Panc1 (cell line): ENCODE results near the gene CIPC. TPM values are rescaled to one million over a fixed set of nuclear protein-coding genes. Genes with fewer than 3 reads are reported as not detected.

Source experiments
- ATAC-seq: fragments of 200-7000 bp; cut with Tn5 transposase; 2 replicates; pipeline ENCODE4 v1.9.1; 2020; ENCODE audit warnings: mild to moderate bottlenecking, moderate library complexity
- BruUV-seq: library from RNA; stranded (reverse); fragments of 400-500 nt; replicated peaks from 2 replicates; lab custom pipeline; 2021; lab: Mats Ljungman, UMichigan
- CTCF ChIA-PET: fragments of 300-600 bp; sonication (Branson Sonifier 250); formaldehyde crosslinking; loops from one replicate; lab custom pipeline; 2022; ENCODE audit warnings: antibody characterized with exemption; lab: Charles Lee
- POLR2A ChIA-PET: fragments of 300-600 bp; sonication (Branson Sonifier 250); formaldehyde crosslinking; loops from one replicate; lab custom pipeline; 2022; ENCODE audit warnings: antibody characterized with exemption; lab: Charles Lee
- DNase-seq: peaks from one replicate; pipeline ENCODE4 v3.0.0-alpha.2; 2010; ENCODE audit warnings: low read depth, low spot score
- H3K27ac ChIP-seq: 2 replicates; pipeline ENCODE4 v1.5.1; 2011; ENCODE audit warnings: mild to moderate bottlenecking, low read length, inconsistent platforms
- H3K27me3 ChIP-seq: fragments of 200-500 bp; sonication (Bioruptor generic); 2 replicates; pipeline ENCODE4 v1.6.0; 2014; ENCODE audit warnings: low read length, inconsistent platforms; ENCODE audit not compliant: control insufficient read depth, insufficient read depth
- H3K36me3 ChIP-seq: fragments of 200-500 bp; sonication (Bioruptor generic); 2 replicates; pipeline ENCODE4 v1.5.1; 2014; ENCODE audit warnings: inconsistent platforms, mild to moderate bottlenecking, low read length, moderate library complexity; ENCODE audit not compliant: control insufficient read depth, insufficient read depth
- H3K4me1 ChIP-seq: 2 replicates; pipeline ENCODE4 v1.5.1; 2011; ENCODE audit warnings: inconsistent platforms, mild to moderate bottlenecking, low read length, moderate library complexity; ENCODE audit not compliant: control insufficient read depth, insufficient read depth
- H3K4me3 ChIP-seq, 2 experiments: 2 replicates each; pipeline ENCODE4 v1.5.1; 2011 to 2012; ENCODE audit warnings: low read depth in 2 of 2, low read length in 2 of 2, mild to moderate bottlenecking in 2 of 2, inconsistent platforms in 1 of 2, moderate library complexity in 1 of 2
- H3K9me3 ChIP-seq: fragments of 200-500 bp; sonication (Bioruptor generic); 2 replicates; pipeline ENCODE4 v1.5.1; 2014; ENCODE audit warnings: low read depth, mild to moderate bottlenecking, inconsistent platforms, low read length, moderate library complexity; ENCODE audit not compliant: control insufficient read depth, insufficient read depth
- POLR2AphosphoS5 ChIP-seq: IDR thresholded peaks from 2 replicates; pipeline ENCODE4 v1.6.1; 2012; ENCODE audit warnings: mild to moderate bottlenecking, low read depth, low read length, moderate library complexity
- SIN3A ChIP-seq: IDR thresholded peaks from 2 replicates; pipeline ENCODE4 v1.6.1; 2012; ENCODE audit warnings: low read depth, mild to moderate bottlenecking, low read length, moderate library complexity, borderline replicate concordance; ENCODE audit not compliant: insufficient read depth
- TCF7L2 ChIP-seq: IDR thresholded peaks from 2 replicates; pipeline ENCODE4 v1.6.1; 2011; ENCODE audit warnings: mild to moderate bottlenecking, low read depth, low read length, inconsistent platforms
- in situ Hi-C: cut with HindIII; loops from 2 replicates; pipeline ENCODE4 v1.10.0; 2016; ENCODE audit warnings: low sequenced_read_pairs, low pct_unique_long_range_greater_than_20kb
- intact Hi-C: fragments of 100-400 bp; cut with micrococcal nuclease; formaldehyde crosslinking; loops from one replicate; pipeline ENCODE4 v1.10.0; 2022; ENCODE audit not compliant: unreplicated experiment
- total RNA-seq: library from RNA; stranded (reverse); gene quantifications from one replicate; pipeline ENCODE4 v1.2.1, GENCODE V29; 2021; ENCODE audit not compliant: unreplicated experiment
- TF ChIP-seq, protein P1 (sequence below): fragments of 450-650 bp; IDR thresholded peaks from 2 replicates; pipeline ENCODE4 v1.5.1; 2017; ENCODE audit warnings: mild to moderate bottlenecking
- TF ChIP-seq, protein P2 (sequence below), 2 experiments: IDR thresholded peaks; 2 replicates each; pipeline ENCODE4 v1.6.1; 2011 to 2012; ENCODE audit warnings: low read depth in 2 of 2, control low read depth in 1 of 2, low read length in 1 of 2, mild to moderate bottlenecking in 1 of 2, moderate library complexity in 1 of 2; ENCODE audit not compliant: insufficient read depth in 1 of 2

Gene CIPC
- total RNA-seq, 1 experiment from 2014 or later = 20.3 TPM

DNA sequence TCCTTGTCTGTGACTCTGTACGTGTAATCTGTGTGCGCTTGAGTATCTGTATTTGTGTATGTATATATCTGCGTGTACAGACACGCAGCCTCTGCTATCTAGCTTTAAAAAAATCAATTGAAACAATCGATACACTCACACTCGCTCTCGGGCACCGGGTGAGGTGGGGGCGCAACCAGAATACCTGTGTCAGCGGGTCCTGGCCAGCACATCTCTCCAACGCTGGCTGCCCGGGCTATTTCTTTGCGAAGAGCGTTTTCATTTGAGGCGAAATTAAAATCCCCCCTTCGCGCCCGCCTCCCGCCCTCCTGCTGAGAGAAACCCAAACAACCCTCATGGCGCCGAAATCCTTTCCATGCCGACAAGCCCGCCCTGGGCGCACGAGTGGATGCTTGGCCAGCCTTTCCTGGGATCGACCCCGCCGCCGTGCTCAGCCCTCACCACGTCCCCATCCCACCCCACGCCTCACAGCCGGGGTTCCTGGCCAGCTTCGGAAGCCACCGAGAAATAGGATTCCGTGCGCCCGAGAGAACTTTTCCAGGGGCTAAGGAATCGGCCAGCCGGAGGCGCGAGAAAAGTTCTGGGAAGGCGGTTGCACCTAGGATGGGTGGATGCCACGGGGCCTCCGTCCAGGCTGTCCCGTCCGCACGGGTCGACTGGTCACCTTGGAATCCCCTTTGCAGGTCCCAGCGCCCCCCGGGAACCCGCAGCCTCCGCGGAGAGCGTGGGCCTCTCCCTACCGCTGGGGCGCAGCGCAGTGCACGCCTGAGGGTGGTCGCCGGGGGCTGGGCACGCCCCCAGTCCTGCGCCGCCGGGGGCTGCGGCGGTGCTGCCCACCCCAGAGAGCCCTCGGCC, 42.5 kb downstream of the CIPC start:
- no TSS peak for BruUV-seq
- no peak for DNase-seq
- CTCF ChIA-PET = no interaction called here
- peaks cover 14% of the 10 kb centered on the region for H3K27me3 ChIP-seq
- peak; percentile 54 for ATAC-seq
- POLR2A ChIA-PET = no interaction called here
- in situ Hi-C loops (no loop called here), intact Hi-C loops (no loop called here)
- H3K4me1 ChIP-seq = peaks cover 2% of the 10 kb centered on the region; the same call in 1 of the 2 replicates
- H3K9me3 ChIP-seq = no peaks in the 10 kb centered on the region
- no peak for TF ChIP-seq SIN3A
- TF ChIP-seq, protein P1, sequence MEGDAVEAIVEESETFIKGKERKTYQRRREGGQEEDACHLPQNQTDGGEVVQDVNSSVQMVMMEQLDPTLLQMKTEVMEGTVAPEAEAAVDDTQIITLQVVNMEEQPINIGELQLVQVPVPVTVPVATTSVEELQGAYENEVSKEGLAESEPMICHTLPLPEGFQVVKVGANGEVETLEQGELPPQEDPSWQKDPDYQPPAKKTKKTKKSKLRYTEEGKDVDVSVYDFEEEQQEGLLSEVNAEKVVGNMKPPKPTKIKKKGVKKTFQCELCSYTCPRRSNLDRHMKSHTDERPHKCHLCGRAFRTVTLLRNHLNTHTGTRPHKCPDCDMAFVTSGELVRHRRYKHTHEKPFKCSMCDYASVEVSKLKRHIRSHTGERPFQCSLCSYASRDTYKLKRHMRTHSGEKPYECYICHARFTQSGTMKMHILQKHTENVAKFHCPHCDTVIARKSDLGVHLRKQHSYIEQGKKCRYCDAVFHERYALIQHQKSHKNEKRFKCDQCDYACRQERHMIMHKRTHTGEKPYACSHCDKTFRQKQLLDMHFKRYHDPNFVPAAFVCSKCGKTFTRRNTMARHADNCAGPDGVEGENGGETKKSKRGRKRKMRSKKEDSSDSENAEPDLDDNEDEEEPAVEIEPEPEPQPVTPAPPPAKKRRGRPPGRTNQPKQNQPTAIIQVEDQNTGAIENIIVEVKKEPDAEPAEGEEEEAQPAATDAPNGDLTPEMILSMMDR = no peak
- TF ChIP-seq POLR2AphosphoS5 = no peak
- TF ChIP-seq TCF7L2 = no peak
- TF ChIP-seq, protein P2, sequence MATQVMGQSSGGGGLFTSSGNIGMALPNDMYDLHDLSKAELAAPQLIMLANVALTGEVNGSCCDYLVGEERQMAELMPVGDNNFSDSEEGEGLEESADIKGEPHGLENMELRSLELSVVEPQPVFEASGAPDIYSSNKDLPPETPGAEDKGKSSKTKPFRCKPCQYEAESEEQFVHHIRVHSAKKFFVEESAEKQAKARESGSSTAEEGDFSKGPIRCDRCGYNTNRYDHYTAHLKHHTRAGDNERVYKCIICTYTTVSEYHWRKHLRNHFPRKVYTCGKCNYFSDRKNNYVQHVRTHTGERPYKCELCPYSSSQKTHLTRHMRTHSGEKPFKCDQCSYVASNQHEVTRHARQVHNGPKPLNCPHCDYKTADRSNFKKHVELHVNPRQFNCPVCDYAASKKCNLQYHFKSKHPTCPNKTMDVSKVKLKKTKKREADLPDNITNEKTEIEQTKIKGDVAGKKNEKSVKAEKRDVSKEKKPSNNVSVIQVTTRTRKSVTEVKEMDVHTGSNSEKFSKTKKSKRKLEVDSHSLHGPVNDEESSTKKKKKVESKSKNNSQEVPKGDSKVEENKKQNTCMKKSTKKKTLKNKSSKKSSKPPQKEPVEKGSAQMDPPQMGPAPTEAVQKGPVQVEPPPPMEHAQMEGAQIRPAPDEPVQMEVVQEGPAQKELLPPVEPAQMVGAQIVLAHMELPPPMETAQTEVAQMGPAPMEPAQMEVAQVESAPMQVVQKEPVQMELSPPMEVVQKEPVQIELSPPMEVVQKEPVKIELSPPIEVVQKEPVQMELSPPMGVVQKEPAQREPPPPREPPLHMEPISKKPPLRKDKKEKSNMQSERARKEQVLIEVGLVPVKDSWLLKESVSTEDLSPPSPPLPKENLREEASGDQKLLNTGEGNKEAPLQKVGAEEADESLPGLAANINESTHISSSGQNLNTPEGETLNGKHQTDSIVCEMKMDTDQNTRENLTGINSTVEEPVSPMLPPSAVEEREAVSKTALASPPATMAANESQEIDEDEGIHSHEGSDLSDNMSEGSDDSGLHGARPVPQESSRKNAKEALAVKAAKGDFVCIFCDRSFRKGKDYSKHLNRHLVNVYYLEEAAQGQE (IDR thresholded peaks at IDR 0.05; ENCODE audit: insufficient read depth in 1 of 2, low read depth in 2 of 2, low read length in 1 of 2) = no peak
- no peaks in the 10 kb centered on the region for H3K36me3 ChIP-seq
- peak overlapping the region; percentile 34 to 47 for H3K4me3 ChIP-seq
- no peak overlapping the region for H3K27ac ChIP-seq

DNA sequence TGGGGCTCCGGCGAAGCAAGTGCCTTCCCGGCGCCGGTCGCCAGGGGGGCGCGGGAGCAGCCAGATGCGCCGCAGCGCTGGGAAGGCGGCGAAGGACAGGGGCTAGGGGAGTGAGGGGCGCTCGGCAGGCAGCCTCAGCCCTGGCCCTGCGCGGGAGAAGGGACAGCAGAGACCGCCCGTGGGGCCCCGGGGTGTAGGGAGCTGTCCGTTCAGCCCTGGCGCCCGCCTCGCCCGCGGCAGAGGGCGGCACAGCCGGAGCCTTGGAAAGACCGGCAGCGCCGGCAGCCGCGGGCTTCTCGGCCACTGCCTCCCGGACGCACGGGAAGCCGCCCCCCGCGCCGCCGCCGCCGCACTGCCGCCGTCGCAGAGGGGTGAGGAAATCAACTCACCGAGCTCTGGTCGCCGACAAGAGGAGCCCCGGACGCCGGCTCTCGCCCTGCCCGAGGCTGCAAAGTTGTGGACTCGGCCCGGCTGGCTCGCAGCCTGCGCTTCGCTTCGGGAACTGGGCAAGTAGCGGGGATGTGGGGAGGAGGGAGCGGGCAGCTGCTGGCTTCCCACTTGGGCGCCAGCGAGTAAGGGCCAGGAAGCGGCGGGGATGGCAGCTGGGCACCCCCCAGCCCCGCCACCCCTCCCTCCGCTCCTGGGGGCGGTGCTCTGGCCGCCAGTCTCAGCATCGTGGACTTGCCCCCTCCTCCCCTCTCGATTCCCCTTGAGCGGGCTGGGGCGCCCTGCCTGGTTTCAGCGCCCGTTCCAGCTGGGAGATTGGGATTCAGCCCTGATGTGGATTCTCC, 43.4 kb downstream of the CIPC start, which contains the start of gene ZDHHC22:
TSS of gene ZDHHC22 (minus strand) at position 578 of the 791 bp plus-strand sequence. CDS start 2,053 bp downstream, outside the sequence.
- no peaks in the 10 kb centered on the region for H3K36me3 ChIP-seq
- TF ChIP-seq, protein P1 = peak; percentile 75
- TF ChIP-seq SIN3A (no peak), POLR2AphosphoS5 (no peak)
- DNase-seq = no peak
- BruUV-seq = no TSS peak
- POLR2A ChIA-PET = no interaction called here
- no peak within 1 kb of the TSS for H3K27ac ChIP-seq
- in situ Hi-C loops (no loop called here), intact Hi-C loops (no loop called here)
- peaks cover 2% of the 10 kb centered on the region; the same call in 1 of the 2 replicates for H3K4me1 ChIP-seq
- CTCF ChIA-PET = no interaction called here
- H3K27me3 ChIP-seq = peaks cover 14% of the 10 kb centered on the region
- peak within 1 kb of the TSS; percentile 34 to 47 for H3K4me3 ChIP-seq
- no peaks in the 10 kb centered on the region for H3K9me3 ChIP-seq
- ATAC-seq = peak; percentile 83
